HG02870 (cell line): ENCODE data around the gene RAB36.

Source experiments
- ATAC-seq: cut with Tn5 transposase; IDR thresholded peaks from one replicate; pipeline ENCODE4 v1.9.1; 2021; ENCODE audit warnings: mild to moderate bottlenecking, moderate library complexity; ENCODE audit not compliant: unreplicated experiment

Gene RAB36

DNA sequence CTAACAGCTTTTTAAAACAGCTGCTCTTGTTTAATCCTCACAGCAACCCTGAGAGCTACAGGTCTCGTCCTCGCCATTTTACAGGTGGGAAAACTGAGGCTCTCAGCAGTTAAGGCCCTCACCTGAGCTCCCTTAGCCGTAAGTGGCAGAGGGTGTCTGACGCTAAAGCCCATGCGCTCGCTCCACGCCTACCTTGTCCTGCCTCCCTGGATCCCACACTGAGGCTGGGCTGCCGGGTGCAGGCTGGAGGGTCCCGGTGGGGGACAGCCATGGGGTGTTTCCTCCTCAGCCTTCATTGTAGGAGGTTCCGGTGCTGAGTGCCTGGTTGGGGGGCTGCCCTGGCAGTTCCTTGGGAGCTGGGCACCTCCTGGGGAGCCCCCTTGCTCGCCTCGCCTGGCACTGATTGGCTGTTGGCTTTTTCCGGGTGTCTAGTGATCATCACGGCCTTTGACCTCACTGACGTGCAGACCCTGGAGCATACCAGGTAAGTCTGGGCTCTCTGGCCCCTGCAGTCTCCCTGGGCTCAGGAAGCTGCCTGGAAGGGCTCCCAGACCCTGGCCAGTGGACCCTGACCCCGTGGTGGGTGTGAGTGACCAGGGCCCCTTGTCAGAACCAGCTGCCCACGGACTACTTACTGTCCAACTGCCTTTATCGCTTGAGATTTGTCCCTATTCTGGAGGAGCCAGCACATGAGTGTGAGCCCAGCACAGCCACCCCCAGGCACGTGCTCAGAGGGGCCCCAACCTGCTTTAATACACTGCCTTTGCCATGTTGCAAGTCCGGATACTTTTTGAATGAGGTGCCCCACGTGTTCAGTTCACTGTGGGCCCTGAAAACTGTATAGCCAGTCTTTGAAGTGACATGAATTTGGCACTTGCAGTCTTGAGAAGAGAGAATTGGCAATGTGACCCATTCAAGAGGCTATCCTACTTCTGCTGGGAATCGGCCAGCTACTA is 12.6 kb downstream of the RAB36 start:
- no peak for ATAC-seq

- no peak for ATAC-seq
Observed at GRCh38 chr22:23158516-23159290, 13.4 kb downstream of the RAB36 start.

- ATAC-seq: no peak
Observed at GRCh38 chr22:23159291-23159630, 14.0 kb downstream of the RAB36 start.

GRCh38 chr22:23161029-23161428 is 15.8 kb downstream of the RAB36 start:
- ATAC-seq: no peak

- ATAC-seq: no peak
Observed at GRCh38 chr22:23161574-23161973, 16.3 kb downstream of the RAB36 start.

GRCh38 chr22:23163665-23164064 is 18.4 kb downstream of the RAB36 start:
- no peak for ATAC-seq

GRCh38 chr22:23164091-23164490 is 18.8 kb downstream of the RAB36 start:
- no peak for ATAC-seq

DNA sequence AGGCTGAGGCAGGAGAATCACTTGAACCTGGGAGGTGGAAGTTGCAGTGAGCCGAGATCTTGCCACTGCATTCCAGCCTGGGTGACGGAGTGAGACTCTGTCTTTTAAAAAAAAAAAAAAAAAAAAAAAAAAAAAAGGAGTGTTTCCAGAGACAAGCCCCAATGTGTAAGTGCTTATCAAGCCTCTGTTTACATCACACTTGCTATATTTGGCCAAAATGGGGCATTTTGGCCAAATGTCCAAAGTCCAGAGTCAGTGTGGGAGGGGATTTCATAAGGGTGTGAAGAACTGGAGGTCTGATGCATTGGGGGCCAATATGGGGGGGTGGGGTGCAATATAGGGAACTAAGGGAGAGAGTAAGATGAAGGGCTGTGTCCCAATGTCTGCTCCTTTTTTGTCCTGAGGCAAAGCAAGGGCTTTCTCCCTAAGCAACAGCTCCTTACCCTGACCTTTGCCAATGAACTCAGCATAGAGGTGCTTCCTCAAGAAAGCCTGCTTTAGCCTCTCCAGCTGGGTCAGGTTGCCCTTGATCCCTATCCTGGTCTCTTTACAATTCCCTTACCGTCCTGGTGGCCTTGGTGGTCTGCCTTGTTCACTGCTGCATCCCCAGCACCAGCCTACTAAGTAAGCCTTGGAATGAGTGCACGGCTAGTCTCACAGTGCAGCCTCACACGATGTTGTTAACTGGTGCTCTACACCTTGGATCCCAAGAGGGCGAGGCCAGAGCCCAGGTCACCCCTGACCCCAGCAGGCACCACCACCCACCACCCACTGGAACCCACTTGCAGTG is 21.0 kb downstream of the RAB36 start:
- ATAC-seq: no peak

DNA sequence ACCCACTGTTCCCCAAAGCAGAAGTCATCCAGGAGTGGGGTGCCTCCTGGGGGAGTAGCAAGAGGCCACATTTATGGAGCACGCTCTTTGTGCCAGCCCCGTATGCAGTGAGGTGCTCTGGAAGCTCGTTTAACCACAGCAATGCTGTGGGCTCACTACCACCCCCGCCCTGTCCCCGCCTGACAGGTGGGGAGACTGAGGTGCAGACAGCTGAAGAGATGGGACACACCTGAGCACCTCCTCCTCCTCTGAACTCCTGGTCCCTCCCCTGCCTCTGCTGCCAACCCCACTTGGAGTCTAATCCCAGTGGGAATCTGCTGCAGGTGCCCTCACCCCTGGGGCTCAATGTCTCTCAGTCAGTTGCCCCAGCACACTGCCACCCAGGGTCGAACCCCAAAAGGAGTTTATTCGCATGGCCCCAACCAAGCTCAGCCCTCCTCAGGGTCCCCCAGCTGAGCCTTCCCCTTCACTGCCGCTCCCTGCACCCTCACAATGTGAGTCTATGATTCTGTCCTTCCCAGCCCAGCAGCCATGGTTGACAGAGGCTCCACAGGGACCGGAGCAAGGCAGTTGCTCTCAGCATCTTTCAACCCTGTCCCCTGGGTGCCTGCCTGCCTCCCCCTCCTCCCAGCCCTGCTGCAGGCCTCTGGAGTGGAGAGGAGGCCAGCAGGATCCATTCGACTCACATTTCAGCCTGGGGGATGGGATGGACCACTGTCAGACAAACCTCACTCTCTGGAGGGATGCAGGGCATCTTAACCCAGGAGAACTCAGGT is 21.8 kb downstream of the RAB36 start:
- ATAC-seq: no peak

- no peak for ATAC-seq
Observed at GRCh38 chr22:23168391-23169042, 23.2 kb downstream of the RAB36 start.

DNA sequence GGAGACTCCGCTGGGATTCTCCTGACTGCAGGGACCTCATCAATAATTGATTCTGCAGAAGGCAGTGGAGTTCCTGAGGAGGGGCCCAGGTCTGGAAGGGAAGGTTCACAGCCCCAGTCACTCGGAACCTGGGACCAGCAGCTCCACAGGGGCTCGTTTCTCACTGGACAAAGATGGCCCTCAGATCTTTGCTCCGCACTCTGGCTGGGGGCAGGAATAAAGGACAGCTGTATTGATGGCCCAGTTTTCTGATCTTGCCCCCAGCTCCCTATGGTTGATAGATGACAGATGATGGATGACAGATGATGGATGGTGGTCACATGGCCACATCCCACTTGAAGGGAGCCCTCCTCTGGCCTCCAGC is 23.7 kb downstream of the RAB36 start:
- no peak for ATAC-seq

- ATAC-seq: no peak
Observed at GRCh38 chr22:23175817-23176644, 30.8 kb downstream of the RAB36 start.

DNA sequence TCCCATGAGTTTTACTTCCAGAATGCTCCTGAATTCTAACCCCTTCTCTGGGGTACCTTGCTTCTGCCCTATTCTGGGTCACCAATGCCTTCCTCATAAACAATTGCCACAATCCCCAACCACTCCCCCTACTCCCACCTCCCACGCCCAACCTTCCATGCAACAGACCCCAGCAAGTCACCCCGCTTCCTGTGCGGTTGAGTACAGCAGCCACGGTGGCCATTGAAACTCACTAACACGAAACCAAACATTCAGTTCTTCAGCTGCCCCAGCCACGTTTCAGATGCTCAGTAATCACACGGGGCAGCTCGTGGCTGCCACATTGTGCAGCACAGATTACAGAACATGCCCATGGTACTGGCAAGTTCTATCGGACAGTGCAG is 31.4 kb downstream of the RAB36 start:
- ATAC-seq: no peak

- no peak for ATAC-seq
Observed at GRCh38 chr22:23177197-23177596, 31.9 kb downstream of the RAB36 start.

DNA sequence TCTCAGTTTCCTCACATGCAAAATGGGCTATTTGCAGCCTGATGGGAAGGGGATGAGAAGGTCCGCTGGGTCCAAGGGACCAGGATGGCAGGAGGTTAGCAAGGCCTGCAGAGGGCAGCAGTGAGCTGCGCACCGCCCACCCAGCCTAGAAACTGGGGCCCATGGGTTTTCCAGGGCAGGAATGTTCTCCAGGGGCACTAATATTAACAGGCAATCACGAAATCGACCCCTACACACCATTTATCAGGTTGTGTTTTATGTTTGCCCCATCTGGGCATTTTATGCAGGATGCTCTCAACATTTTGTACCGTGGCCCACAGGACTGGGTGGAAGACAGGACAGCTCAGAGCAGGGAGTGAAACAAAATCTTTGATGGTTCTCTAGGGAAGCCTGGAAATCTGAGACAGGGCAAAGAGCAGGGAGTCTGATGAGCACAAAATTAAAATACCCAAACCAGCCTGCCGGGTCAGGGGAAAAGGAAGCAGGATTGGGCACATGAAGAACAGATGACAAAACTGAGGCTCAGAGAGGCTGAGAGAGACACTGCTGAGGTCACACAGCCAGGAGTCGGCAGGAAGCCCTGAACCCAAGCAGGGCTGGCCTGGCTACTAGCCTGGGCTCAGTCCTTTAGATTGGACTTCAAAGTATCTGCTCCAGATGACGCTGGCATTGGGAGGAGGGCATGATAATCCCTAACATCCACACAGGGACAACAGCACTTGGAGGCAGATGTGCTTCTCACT is 33.4 kb downstream of the RAB36 start:
- no peak for ATAC-seq

DNA sequence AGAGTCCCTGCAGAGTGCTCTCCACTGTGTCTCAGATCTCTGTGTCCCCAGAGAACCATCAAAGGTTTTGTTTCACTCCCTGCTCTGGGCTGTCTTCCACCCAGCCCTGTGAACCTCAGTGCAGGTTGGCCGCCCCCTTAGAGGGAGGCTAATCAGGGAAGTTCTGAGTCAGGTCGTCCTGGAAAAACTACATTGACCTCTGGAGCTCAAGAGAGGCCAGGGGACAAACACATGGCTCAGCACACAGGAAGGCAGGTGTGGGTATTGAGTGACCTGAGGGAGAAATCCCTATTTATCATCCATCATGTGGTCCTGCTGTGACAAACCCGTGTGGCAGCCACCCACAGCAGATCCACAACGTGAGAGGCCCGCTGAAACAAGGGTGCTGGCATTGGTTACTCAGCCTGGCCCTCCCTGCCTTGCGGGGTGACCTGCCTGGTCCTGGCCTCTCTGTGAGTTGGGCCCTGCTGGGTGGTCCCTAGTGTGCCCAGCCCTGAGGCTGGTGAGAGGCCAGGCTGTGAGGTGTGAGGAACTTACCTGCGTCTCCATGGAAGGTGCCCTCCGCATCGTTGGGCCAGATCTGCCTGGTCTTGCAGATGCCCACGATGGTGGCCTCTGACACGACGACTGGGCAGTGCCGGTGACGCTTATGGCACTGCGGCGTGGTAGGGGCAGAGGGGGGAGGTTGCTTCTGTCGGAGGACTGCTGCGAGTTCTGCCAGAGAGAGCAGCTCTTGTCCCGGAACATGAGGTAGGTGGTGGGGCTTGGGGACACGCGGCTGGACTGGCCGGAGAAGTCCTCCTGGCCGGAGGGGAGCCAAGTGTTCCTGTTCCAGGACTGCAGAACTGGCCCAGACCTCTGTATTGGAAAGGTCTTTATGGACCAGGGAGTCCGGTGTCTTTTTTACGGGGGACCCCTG is 34.4 kb downstream of the RAB36 start:
- no peak for ATAC-seq

DNA sequence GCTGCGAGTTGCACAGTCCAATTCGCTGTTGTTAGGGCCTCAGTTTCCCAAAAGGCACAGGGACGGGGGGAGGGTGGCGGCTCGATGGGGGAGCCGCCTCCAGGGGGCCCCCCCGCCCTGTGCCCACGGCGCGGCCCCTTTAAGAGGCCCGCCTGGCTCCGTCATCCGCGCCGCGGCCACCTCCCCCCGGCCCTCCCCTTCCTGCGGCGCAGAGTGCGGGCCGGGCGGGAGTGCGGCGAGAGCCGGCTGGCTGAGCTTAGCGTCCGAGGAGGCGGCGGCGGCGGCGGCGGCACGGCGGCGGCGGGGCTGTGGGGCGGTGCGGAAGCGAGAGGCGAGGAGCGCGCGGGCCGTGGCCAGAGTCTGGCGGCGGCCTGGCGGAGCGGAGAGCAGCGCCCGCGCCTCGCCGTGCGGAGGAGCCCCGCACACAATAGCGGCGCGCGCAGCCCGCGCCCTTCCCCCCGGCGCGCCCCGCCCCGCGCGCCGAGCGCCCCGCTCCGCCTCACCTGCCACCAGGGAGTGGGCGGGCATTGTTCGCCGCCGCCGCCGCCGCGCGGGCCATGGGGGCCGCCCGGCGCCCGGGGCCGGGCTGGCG is 35.1 kb downstream of the RAB36 start, which contains the start of gene BCR:
Gene BCR, plus strand, starts transcription at position 209 of the 592 bp plus-strand sequence. CDS start 452 bp downstream, outside the sequence.
- no peak for ATAC-seq
